Caki2 (cell line): Measurements from ENCODE around the gene MOGAT3. TPM values are rescaled to one million over a fixed set of nuclear protein-coding genes. Genes with fewer than 3 reads are reported as not detected.

Source experiments
- DNase-seq: peaks from one replicate; pipeline ENCODE4 v3.0.0-alpha.2; 2015; ENCODE audit warnings: low read depth
- in situ Hi-C: cut with HindIII; loops from 2 replicates; pipeline ENCODE4 v1.10.0; 2016; ENCODE audit warnings: low sequenced_read_pairs, low pct_unique_long_range_greater_than_20kb, mixed read lengths
- total RNA-seq: library from RNA; depleted of rRNA; stranded (reverse); fragments of >200 nt; shearing (Covaris generic); gene quantifications from 2 replicates; pipeline ENCODE4 v1.2.3, GENCODE V29; 2014; ENCODE audit warnings: low replicate concordance

Gene MOGAT3
- total RNA-seq, 1 experiment from 2014 or later: not detected

DNA sequence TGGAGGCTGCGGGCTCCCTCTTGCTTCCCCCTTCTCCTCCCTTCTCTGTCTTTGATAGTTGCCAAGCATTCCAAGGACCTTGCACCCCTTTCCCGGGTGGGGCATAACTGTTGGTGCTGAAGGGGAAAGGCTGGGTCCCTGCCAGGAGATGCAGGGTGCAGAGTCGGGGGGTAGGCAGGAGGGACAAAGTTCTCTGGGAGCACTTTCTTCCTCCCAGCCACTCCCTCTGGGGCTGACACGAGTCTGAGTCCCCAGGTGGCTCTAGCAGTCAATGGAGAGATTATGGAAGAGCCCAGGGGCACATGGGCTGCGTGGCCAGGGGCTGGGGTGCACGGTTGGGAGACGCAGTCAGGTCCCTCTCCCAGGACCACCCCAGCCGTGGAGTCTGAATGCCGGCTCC lies 34.7 kb upstream of the MOGAT3 start:
- in situ Hi-C loops: no loop called here

DNA sequence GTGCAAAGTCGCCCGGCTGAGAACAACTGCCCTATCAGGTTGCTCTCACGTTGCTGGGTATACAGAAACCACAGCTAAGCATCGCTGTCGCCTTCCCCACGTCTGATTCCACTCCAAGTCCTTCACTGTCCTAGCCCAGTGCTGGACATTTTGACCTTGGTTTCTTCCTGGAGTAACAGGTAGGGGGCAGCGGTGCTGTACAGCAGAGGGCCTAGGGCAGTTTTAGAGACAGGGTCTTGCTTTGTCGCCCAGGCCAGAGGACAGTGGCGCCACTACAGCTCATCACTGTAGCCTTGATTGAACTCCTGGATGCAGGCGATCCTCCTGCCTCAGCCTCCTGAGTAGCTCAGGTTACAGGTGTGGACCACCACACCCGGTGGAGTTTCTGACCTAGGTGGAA lies 34.2 kb upstream of the MOGAT3 start:
- no peak for DNase-seq
- in situ Hi-C loops: no loop called here

More for the DNA sequence above, 34.7 kb upstream of the MOGAT3 start:
- no peak for DNase-seq

- DNase-seq: no peak
- in situ Hi-C loops: no loop called here
These were observed 33.8 kb upstream of the MOGAT3 start for GRCh38 chr7:101234636-101235035.

DNA sequence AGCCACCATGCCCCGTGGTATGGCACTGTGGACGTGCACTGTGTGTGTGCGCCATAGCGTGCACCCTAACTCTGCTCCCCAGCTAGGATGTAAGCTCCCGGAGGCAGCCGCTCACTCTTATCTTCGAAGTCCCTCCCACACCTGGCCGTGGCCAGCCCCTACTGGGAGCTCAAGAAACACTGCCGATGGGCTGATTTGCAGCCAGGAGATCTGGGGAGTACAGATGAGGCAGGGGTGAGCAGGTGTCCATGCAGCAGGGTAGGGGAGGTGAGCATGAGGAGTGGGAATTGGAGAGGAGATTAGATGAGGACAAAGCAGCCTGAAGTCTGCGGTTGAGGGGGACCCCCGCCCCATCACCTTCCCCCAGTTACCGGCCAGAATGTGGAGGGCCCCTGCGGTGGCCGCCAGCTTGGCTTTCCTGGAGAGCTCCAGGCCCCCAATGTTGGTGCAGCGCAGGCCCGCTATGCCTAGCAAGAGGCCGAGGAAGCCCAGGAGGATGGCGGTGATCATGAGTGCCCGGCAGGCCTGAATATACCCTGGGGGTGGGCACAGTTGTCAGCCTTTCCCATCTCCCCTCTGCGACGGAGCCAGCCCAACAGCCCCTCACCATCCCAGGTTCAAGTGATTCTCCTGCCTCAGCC lies 33.2 kb upstream of the MOGAT3 start:
- in situ Hi-C loops: no loop called here
- no peak for DNase-seq

GRCh38 chr7:101232141-101232850 lies 31.5 kb upstream of the MOGAT3 start:
- in situ Hi-C loops: no loop called here
- DNase-seq: no peak

- no peak for DNase-seq
- in situ Hi-C loops: no loop called here
These were observed 30.8 kb upstream of the MOGAT3 start for GRCh38 chr7:101231644-101232043.

DNA sequence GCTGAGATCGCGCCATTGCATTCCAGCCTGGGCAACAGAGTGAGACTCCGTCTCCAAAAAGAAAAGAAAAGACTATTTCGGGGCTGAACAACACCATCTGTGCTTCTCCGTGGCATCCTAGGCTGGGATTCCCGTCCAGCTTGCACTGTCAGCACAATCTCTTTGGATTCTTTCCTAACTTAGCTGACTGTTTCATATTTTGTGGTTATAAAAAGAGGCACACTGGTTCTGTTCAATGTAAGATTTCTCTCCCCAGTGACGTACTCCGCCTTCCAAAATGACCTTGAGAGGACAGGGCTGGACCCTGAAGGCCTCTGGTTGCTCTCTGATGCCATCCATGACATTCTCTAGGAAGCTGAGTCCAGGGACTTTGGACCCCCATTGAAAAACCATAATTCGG lies 25.9 kb upstream of the MOGAT3 start:
- DNase-seq: no peak
- in situ Hi-C loops: no loop called here

DNA sequence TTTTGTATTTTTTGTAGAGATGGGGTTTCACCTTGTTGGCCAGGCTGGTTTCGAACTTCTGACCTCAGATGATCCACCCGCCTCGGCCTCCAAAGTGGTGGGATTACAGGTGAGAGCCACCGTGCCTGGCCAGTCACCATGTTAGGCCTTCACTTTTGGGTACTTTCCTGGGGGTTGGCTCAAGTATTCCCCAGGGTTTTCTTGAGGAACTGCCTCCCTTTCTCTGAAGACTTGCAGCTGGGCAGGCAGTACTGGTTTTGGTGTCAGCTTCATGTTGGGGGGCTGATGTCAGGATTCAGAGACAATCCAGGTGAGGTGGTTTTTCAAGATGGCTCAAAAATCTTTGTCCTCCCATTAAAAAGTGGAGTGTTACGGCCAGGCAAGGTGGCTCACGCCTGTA lies 24.8 kb upstream of the MOGAT3 start:
- in situ Hi-C loops: no loop called here
- DNase-seq: no peak

- DNase-seq: no peak
- in situ Hi-C loops: no loop called here
These were observed 22.7 kb upstream of the MOGAT3 start for GRCh38 chr7:101223528-101223927.

DNA sequence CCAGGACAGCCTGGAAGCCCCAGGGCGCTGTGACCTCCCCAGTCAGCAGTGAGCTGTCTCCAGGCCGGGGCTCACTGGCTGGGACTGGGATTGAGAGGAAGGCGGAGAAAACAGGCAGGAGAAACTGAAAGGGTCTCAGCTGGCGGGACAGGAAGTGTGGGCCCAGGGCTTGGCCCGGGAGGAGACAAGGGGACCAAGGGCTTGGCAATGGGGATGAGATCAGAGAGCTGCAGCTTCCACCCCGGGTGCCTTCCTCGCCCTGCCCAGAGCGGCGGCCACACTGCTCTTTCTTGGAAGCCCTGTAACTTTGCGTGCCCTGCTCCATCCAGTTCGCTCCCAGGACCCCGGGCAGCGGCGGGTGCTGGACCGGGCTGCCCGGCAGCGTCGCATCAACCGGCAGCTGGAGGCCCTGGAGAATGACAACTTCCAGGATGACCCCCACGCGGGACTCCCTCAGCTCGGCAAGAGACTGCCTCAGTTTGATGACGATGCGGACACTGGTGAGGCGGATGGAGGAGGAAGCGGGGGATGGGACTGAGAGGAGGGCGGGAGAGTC lies 21.5 kb upstream of the MOGAT3 start:
- in situ Hi-C loops: no loop called here
- no peak for DNase-seq

DNA sequence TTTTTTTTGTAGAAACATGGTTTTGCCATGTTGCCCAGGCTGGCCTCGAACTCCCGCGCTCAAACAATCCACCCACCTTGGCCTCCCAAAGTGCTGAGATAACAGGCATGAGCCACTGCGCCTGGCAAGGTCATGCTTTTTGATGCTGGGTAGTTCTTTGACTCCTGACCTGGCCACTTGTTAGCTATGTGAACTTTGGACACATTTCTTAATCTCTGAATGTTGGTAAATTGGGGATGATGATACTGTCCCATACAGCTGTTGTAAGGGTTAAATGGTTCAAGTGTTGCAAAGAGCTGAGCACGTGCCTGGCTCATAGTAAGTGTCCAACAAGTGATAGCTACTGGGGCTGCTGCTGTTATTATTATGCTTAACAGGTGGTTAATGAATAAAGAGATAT lies 19.5 kb upstream of the MOGAT3 start:
- in situ Hi-C loops: no loop called here
- no peak for DNase-seq

DNA sequence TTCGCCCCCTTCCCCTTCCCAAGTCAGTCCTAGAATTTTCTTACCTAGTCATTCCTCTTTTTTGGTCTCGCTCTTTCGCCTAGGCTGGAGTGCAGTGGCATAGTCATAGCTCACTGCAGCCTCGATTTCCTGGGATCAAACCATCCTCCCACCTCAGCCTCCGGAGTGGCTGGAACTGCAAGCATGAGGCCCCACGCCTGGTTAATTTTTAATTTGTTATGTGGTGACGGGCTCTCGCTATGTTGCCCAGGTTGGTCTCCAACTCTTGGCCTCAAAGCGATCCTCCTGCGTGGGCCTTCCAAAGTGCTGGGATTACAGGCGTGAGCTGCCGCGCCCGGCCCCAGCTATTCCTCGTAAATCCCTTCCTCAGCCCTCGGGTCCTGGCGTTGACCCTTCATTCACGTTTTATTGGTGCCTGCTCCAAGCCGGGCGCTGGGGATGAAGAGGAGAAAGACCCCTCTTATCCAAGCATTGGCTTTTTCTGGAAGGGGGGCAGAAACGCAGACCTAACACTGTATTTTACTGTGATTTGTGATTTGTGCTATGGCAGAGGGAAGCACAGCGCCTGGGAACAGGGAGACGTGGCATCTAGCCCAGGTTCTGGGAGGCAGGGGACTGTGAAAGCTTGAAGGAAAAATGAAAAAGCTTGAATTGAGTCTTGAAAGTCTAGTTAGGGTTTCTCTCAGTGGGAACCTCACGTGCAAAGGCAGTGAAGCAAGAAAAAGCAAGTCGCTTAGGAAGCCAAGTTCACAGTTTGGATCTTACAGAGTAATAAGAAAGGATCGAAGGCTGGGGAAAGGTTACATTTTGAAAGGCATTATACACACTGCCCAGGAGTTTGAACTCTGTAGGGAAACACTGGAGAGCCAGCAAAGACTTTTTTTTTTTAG lies 17.6 kb upstream of the MOGAT3 start:
- no peak for DNase-seq
- in situ Hi-C loops: no loop called here

DNA sequence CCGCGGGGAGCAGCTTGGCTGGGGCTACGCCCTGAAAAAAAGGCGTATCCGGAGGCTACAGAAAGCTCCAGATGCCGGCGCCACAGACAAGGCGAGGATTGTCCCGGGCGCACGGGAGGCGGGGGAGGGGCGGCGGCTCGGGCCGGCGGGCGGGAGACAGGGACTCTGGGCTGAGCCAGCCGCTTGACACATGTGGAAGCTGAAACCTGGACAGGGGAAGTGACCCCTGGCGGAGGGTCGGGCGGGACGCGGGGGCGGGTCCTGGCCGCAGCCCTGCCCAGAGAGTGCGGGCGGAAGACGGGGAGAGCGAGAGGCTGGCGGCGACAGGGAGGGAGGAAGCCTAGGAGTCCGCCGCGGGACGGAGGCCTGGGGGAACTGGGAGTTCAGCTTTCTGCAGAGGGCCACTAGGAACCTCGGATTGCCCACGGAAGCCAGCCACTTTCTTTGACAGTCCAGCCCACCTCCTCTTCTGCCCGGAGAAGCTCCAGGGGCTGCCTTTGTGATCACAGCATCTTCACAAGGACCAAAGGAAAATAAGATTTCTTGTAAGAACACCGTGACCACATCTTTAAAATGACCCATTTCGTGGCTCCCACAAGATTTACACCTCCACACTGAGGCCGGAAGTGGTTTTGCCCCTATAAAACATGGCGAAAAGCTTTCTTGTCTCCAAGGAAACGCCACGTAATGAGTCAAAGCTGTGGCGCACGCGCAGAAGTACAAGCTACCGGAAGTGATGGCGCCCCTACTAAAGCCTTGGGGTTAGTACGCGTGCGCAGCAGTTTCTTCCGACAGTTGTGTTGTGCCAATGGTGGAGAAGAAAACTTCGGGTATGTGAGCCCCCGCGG lies 16.8 kb upstream of the MOGAT3 start, which contains the start of the genes PLOD3 and ZNHIT1:
Gene PLOD3, minus strand, starts transcription at position 194 of the 848 bp plus-strand sequence. CDS start 307 bp downstream, outside the sequence.
Gene ZNHIT1, plus strand, starts transcription at position 778 of the 848 bp plus-strand sequence. Its CDS starts 31 bp downstream, at position 809.
- peak; percentile 92 for DNase-seq
- in situ Hi-C loops: no loop called here

DNA sequence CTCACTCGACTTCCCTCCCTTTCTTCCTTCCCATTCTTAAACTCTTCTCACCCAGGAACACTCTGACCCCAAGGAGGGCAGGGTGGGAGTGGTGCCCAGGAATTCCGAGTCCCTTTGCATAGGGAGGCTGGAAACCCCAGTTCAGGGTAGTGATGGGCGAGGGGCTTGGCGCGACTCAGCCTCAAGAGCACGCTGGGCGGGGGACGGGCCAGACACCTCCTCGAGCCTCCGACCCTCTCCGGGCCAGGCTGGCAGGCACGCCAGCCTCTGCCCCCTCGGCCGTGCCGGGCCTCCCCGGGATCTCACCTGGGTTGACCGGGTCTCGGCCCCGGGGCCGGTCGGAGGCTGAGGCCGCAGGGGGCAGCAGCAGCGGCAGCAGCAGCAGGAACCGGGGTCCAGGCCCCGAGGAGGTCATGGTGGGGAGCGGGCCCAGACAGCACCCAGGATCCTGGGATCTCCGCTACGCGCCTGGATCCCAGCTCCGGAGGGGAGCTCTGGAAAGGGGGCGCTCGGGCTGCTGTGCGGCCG lies 16.1 kb upstream of the MOGAT3 start:
- peak; percentile 12 for DNase-seq
- in situ Hi-C loops: no loop called here

- in situ Hi-C loops: no loop called here
- DNase-seq: no peak
These were observed 15.4 kb upstream of the MOGAT3 start for GRCh38 chr7:101216001-101216859.

DNA sequence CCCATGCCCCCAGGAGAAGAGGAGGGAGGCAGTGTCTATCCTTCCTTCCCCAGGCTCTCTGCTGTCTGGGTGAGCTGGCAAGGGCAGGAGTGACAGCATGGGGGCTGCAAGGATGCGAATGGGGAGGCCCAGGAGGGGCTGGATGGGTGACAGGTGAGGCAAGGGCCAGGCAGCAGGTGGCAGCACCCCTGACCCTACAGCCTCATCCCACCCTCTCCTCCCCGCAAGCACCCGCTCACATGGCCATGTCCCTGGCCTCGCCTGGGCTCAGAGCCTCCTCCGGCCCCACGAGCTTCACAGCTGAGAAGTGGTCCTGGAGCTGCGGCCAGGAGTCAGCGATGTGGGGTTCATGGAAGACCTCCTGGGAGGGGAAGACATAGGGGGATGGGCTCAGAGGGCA lies 11.2 kb upstream of the MOGAT3 start:
- DNase-seq: no peak
- in situ Hi-C loops: no loop called here

- DNase-seq: no peak
- in situ Hi-C loops: no loop called here
These were observed 10.7 kb upstream of the MOGAT3 start for GRCh38 chr7:101211501-101211900.
